Stimulated activated CD8-positive, alpha-beta memory T cell treated with anti-CD3 and anti-CD28 coated beads, Interleukin-12 subunit alpha, Interleukin-12 subunit beta, amount 100 ng/mL, for 24 hours (primary cell): Measurements from ENCODE around the gene CIITA.

Source experiments
- DNase-seq: peaks from one replicate; pipeline ENCODE4 v3.0.0-alpha.2; 2020; ENCODE audit errors: extremely low read depth

CIITA gene

DNA sequence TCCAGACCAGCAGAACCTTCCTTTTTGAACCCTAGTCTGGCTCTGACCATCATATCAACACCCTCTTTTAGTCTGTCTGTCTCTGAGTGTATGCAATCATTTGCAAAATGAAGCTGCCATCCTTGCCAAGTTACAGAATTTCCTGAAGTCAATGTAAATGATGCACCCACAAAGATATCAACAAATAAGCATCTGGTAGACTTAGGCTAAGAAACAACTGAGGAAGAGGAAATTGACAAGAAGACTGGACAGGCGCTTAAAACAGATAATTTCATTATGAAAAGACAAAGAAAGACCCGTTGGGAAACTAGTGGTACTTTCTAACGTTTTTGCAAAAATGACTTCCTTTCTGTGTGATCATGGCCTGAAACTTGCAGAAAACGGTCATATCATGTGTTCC lies 24.7 kb upstream of the CIITA start:
- DNase-seq, result no peak

- DNase-seq, result no peak
These were observed 24.1 kb upstream of the CIITA start for GRCh38 chr16:10852948-10853347.

GRCh38 chr16:10856042-10856441 lies 21.0 kb upstream of the CIITA start:
- no peak for DNase-seq

GRCh38 chr16:10858203-10858602 lies 18.8 kb upstream of the CIITA start:
- DNase-seq, result no peak

- DNase-seq, result no peak
These were observed 18.0 kb upstream of the CIITA start for GRCh38 chr16:10859020-10859419.

- no peak for DNase-seq
These were observed 17.3 kb upstream of the CIITA start for GRCh38 chr16:10859658-10860057.

GRCh38 chr16:10862438-10862837 lies 14.6 kb upstream of the CIITA start:
- DNase-seq, result no peak

DNA sequence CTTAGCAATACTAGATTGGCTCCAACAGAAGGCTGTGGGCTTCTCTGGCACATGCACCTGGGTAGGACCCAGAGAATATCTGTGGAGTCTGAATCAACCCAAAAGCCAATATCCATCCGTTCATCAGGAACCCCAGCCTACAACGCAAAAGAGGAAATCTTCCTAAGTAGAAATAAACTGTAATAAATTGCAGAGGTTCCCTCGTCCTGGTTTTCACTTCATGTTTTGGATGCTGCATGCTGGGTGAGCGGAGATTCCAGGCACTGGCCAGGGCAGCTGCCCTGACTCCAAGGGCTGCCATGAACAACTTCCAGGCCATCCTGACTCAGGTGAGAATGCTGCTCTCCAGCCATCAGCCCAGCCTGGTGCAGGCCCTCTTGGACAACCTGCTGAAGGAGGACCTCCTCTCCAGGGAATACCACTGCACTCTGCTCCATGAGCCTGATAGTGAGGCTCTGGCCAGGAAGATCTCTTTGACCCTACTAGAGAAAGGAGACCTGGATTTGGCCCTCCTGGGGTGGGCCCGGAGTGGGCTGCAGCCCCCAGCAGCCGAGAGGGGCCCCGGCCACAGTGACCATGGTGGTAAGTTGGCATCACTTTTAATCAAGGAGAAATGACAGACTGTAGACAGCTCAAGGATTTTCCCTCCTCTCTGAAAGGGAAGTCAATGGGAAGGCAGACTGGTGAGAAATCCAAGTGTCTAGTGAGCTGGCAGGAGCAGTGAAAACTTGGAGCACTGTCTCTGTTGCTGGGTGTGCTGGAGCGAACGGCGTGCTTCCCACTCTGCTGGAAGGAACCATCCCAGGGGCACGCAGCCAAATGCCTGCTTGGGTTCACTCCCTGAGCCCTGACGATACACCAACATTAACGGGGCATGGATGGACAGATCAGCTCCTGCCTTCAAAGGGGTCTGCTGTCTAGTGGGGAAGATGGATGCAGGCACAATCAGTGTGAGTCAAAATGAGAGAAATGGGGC lies 10.7 kb upstream of the CIITA start:
- no peak for DNase-seq

- DNase-seq, result no peak
These were observed 9.8 kb upstream of the CIITA start for GRCh38 chr16:10867199-10867598.

- DNase-seq, result no peak
These were observed 8.9 kb upstream of the CIITA start for GRCh38 chr16:10868104-10868595.

GRCh38 chr16:10868596-10869469 lies 8.2 kb upstream of the CIITA start:
- DNase-seq, result no peak

DNA sequence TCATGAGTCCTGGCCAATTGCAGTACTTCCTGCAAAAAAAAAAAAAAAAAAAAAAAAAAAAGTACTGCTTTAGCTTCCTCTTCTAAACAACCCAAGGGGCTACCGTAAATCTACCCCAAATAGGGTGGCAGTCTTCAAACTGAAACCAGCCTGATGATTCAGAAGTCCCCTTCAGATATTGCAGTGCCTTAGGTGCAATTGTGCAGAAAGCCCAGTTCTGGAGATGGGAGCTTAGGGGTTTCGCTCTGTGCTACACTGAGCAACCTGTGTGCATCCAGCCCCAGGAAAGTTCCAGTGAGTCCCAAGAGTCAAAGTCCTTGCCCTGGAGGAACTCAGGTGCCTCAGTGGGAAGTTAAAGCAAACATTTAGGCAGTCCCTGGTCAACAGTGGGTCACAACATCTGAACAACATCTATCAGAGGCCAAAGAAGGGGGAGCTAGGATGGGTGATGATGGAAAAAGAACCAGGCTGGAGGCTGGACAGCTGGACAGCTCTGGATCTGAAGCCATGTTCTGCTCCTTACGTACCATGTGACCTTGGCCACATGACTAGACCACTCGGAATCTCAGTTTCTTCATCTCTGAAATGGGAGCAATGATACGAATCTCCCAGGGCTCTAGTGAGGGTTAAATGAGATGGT lies 6.7 kb upstream of the CIITA start:
- no peak for DNase-seq

DNA sequence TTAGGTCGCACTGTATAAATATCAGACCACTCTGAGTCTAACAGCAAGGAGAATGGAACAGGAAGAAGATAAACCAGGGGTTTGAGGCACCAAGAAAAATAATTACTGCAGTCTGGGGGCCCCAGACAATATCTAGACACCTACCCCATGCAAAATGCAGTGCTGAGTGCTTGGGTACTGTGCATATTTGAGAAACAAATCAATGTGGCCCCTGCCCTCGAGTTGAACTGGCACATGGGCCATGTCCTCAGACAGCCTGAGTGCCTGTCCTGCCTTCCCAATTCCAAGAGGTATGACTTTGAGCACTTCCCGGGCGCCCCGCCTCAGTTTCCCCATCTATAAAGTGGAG lies 6.2 kb upstream of the CIITA start:
- DNase-seq, result no peak

GRCh38 chr16:10871157-10871991 lies 5.6 kb upstream of the CIITA start:
- peak; percentile 25 for DNase-seq

DNA sequence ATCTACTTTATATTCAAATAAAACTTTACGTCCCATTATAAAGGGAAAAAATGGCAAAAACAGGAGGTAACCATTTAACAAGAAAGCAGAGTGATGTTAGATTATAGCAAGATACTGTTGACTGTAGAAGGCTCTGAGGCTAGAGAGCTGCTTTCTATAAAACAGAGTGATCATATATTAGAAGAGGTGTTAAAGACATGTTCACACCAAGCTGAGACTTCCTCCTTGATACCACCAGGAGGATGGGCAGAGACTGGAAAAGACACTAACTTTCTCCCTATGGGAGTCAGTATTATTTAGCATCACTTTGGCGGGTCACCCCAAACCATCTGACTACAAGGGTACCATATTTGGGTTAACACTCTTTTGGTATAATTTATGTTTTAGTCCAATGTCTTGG lies 687 bp upstream of the CIITA start:
- DNase-seq, result no peak

DNA sequence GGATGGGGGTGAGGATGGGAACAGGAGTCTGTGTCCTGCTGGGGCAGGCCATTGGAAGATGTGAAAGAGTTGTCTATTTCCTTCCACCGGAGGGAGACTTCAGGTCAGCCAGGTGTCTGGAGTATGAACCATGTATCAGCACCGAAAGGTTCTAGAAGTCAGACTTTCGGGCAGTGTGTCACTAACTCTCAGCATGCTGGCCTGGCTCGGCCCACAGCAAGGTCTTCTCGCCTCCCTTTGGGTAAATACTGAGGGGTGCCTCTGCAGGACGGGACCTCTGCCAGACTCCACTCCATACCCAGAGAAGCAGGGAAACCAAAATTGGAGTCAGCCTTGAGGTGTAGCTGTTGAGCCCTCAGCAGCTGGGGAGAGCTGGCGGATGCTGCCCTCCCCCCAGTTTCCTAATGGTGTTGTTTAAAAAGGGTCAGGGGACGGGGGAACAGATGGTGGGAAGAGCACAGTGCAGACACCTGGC lies 507 bp downstream of the CIITA start:
- DNase-seq, result no peak

GRCh38 chr16:10878328-10878643 lies 1.3 kb downstream of the CIITA start:
- no peak for DNase-seq

- no peak for DNase-seq
These were observed 1.9 kb downstream of the CIITA start for GRCh38 chr16:10878644-10879501.

DNA sequence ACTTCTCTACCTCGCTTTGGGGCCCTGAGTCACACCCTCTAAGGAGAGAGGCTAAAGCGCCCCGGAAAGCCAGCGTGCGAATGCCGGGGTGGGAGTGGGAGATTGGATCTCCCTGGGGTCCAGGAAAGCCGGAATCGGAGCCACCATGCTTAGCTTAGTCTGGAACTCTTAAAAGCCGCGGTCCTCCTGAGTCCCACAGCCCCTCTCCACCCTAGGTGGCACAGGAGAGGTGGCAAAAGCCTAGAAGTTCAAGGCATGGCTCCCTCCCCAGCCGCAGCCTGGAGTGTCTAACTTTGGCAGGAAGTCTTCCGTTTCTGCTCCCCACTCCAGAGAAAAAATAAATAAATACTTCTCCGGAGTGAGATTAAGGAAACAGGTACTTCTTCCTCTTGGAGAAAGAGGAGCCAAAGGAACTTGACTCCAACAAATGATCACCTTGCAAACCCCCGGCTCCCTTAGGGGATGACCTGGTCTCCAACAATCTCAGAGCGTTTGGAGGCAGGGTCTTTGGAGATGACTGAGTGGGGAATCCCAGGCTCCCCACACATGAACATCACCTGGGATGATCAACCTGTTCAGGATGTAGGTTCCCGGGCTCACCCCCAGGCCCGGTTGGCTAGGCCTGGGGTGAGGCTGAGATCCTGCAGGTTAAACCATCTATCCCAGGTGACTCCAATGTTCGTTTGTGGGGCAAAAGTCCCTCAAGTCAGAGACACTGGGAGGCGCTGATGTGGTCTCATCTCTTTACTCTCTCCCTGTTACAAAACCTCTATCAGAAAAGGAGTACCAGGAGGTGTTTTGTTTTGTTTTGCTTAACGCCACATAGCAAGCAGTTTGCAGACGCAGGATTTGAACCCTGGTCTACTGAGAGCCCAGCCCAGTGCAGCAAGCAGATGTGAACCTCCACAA lies 2.9 kb downstream of the CIITA start:
- DNase-seq, result no peak
